IMR-90 (cell line): ENCODE measurements around the gene SPDEF. TPM values are rescaled to one million over a fixed set of nuclear protein-coding genes. Genes with fewer than 3 reads are reported as not detected.

Source experiments
- ATAC-seq: fragments of 200-7000 bp; cut with Tn5 transposase; 2 replicates; pipeline ENCODE4 v1.9.1; 2020; ENCODE audit warnings: low read depth, mild to moderate bottlenecking, moderate library complexity
- BruUV-seq: library from RNA; stranded (reverse); fragments of 400-500 nt; replicated peaks from 2 replicates; lab custom pipeline; 2021; lab: Mats Ljungman, UMichigan
- CTCF ChIA-PET: fragments of 300-600 bp; formaldehyde crosslinking; extraction: SDS; loops from one replicate; lab custom pipeline; 2021; ENCODE audit warnings: antibody characterized with exemption; lab: Yijun Ruan, JAX
- POLR2A ChIA-PET: fragments of 300-600 bp; sonication (Branson Sonifier 250); formaldehyde crosslinking; loops from one replicate; lab custom pipeline; 2022; ENCODE audit warnings: antibody characterized with exemption; ENCODE audit not compliant: unreplicated experiment; lab: Charles Lee
- DNase-seq: peaks from one replicate; pipeline ENCODE4 v3.0.0; 2013
- H2AFZ ChIP-seq: replicated peaks from 2 replicates; pipeline ENCODE3; 2013; ENCODE audit warnings: low read length, mild to moderate bottlenecking; ENCODE audit not compliant: poor library complexity
- H2AK5ac ChIP-seq: 2 replicates; pipeline ENCODE4 v1.6.1; 2013; ENCODE audit warnings: low read depth, low read length, inconsistent platforms
- H2AK9ac ChIP-seq: replicated peaks from 2 replicates; pipeline ENCODE3; 2013; ENCODE audit warnings: mild to moderate bottlenecking, low read depth, low read length, moderate library complexity; ENCODE audit not compliant: poor library complexity
- H2BK120ac ChIP-seq: 2 replicates; pipeline ENCODE4 v1.6.1; 2013; ENCODE audit warnings: low read depth, low read length, inconsistent platforms
- H2BK15ac ChIP-seq: 3 replicates; pipeline ENCODE4 v1.6.1; 2013; ENCODE audit warnings: low read depth, low read length, inconsistent platforms
- H2BK20ac ChIP-seq: 2 replicates; pipeline ENCODE4 v1.6.1; 2013; ENCODE audit warnings: low read depth, mild to moderate bottlenecking, inconsistent platforms, low read length, moderate library complexity
- H2BK5ac ChIP-seq: 2 replicates; pipeline ENCODE4 v1.6.1; 2013; ENCODE audit warnings: mild to moderate bottlenecking, low read depth, low read length, inconsistent platforms; ENCODE audit not compliant: poor library complexity, severe bottlenecking
- H3K14ac ChIP-seq: replicated peaks from 2 replicates; pipeline ENCODE4 v1.6.1; 2013; ENCODE audit warnings: low read depth, low read length, inconsistent platforms
- H3K18ac ChIP-seq: 2 replicates; pipeline ENCODE4 v1.6.1; 2013; ENCODE audit warnings: low read depth, low read length, control low read depth
- H3K23ac ChIP-seq: 2 replicates; pipeline ENCODE4 v1.6.1; 2013; ENCODE audit warnings: low read depth, low read length, inconsistent platforms
- H3K27ac ChIP-seq: 2 replicates; pipeline ENCODE4 v1.5.1; 2013; ENCODE audit warnings: mild to moderate bottlenecking, control low read depth, low read length; ENCODE audit not compliant: insufficient read depth
- H3K27me3 ChIP-seq: 2 replicates; pipeline ENCODE4 v1.6.1; 2013; ENCODE audit warnings: low read length; ENCODE audit not compliant: control insufficient read depth, insufficient read depth
- H3K36me3 ChIP-seq: 2 replicates; pipeline ENCODE4 v1.6.1; 2013; ENCODE audit warnings: low read length, mixed read lengths; ENCODE audit not compliant: control insufficient read depth, insufficient read depth
- H3K4ac ChIP-seq: 2 replicates; pipeline ENCODE4 v1.6.1; 2013; ENCODE audit warnings: low read depth, low read length, inconsistent platforms
- H3K4me1 ChIP-seq: 2 replicates; pipeline ENCODE4 v1.6.1; 2013; ENCODE audit warnings: low read length, mixed read lengths; ENCODE audit not compliant: control insufficient read depth, insufficient read depth
- H3K4me2 ChIP-seq: 2 replicates; pipeline ENCODE4 v1.6.1; 2013; ENCODE audit warnings: low read depth, mild to moderate bottlenecking, control low read depth, low read length, moderate library complexity
- H3K4me3 ChIP-seq: 2 replicates; pipeline ENCODE4 v1.5.1; 2013; ENCODE audit warnings: low read depth, mild to moderate bottlenecking, control low read depth, low read length, moderate library complexity; ENCODE audit not compliant: insufficient read depth
- H3K56ac ChIP-seq: 2 replicates; pipeline ENCODE4 v1.6.1; 2013; ENCODE audit warnings: low read length, inconsistent platforms; ENCODE audit not compliant: insufficient read depth; ENCODE audit errors: extremely low read depth
- H3K79me1 ChIP-seq, 2 experiments: 2 replicates each; pipeline ENCODE4 v1.6.1; 2013; ENCODE audit warnings: low read length in 2 of 2, inconsistent platforms in 1 of 2, low read depth in 1 of 2
- H3K9ac ChIP-seq: 2 replicates; pipeline ENCODE4 v1.6.1; 2013; ENCODE audit warnings: low read depth, low read length, control low read depth
- H3K9me1 ChIP-seq: 2 replicates; pipeline ENCODE4 v1.6.1; 2013; ENCODE audit warnings: low read length, inconsistent platforms; ENCODE audit not compliant: insufficient read depth
- H3K9me3 ChIP-seq: 2 replicates; pipeline ENCODE4 v1.6.1; 2013; ENCODE audit warnings: low read length; ENCODE audit not compliant: control insufficient read depth, insufficient read depth
- H4K20me1 ChIP-seq: 2 replicates; pipeline ENCODE4 v1.6.1; 2013; ENCODE audit warnings: low read length, inconsistent platforms; ENCODE audit not compliant: insufficient read depth
- H4K5ac ChIP-seq: 2 replicates; pipeline ENCODE4 v1.6.1; 2013; ENCODE audit warnings: mild to moderate bottlenecking, low read depth, low read length, control low read depth
- H4K8ac ChIP-seq, 2 experiments: 2 replicates each; pipeline ENCODE4 v1.6.1; 2013; ENCODE audit warnings: low read depth in 2 of 2, low read length in 2 of 2, control low read depth in 1 of 2, inconsistent platforms in 1 of 2
- H4K91ac ChIP-seq: 2 replicates; pipeline ENCODE4 v1.6.1; 2013; ENCODE audit warnings: low read depth, low read length, inconsistent platforms; ENCODE audit not compliant: insufficient read depth
- CEBPB ChIP-seq: IDR thresholded peaks from 2 replicates; pipeline ENCODE4 v1.6.1; 2012; ENCODE audit warnings: low read depth, low read length, improper control_type of control experiment
- NFE2L2 ChIP-seq: fragments of 150-350 bp; IDR thresholded peaks from 2 replicates; pipeline ENCODE4 v1.6.1; 2016; ENCODE audit warnings: low read depth, mild to moderate bottlenecking, low read length
- RFX5 ChIP-seq: IDR thresholded peaks from 2 replicates; pipeline ENCODE4 v1.8.0; 2012; ENCODE audit warnings: low read depth, mild to moderate bottlenecking, low read length, moderate library complexity
- WGBS, 2 experiments: methylation state at CpG; one replicate each; pipeline versions ENCODE4 v1.1.5 to v1.1.7; 2013; ENCODE audit warnings: missing lambda C conversion rate in 2 of 2; ENCODE audit not compliant: insufficient read length in 1 of 2; ENCODE audit errors: extremely low coverage in 2 of 2; 5-methylcytosine and 5-hydroxymethylcytosine counted together
- dilution Hi-C: fragments of 300-500 bp; cut with HindIII; formaldehyde crosslinking; loops from one replicate; pipeline ENCODE4 v1.14.3; 2018; ENCODE audit warnings: low sequenced_read_pairs; ENCODE audit not compliant: unreplicated experiment
- in situ Hi-C: fragments of 300-500 bp; cut with MboI; formaldehyde crosslinking; loops from 3 replicates; pipeline ENCODE4 v1.14.3; 2019; ENCODE audit warnings: low sequenced_read_pairs, inconsistent platforms, mixed read lengths
- intact Hi-C: fragments of 100-400 bp; cut with micrococcal nuclease; formaldehyde crosslinking; loops from 2 replicates; pipeline ENCODE4 v1.10.0; 2022
- polyA plus RNA-seq, 3 experiments: library from polyadenylated mRNA; depleted of rRNA; stranded (reverse); fragments of >200 nt; gene quantifications; 2 replicates each; pipeline ENCODE4 v1.2.3, GENCODE V29; 2012; ENCODE audit warnings: low replicate concordance in 1 of 3
- total RNA-seq: library from RNA; depleted of rRNA; stranded (reverse); fragments of >200 nt; gene quantifications from 2 replicates; pipeline ENCODE4 v1.2.3, GENCODE V29; 2012

Gene SPDEF
- total and polyA plus RNA-seq, 2 of the 4 experiments (the other 2 are of a cell fraction): 0.05 TPM; not detected in 1

- ChIA-PET POLR2A (no interaction called here), CTCF (no interaction called here)
- Histone ChIP-seq H3K4ac (no peak overlapping the region), H2BK5ac (no peak overlapping the region), H3K79me1 (no peaks in the 10 kb centered on the region), H3K56ac (no peak overlapping the region), H3K23ac (no peak overlapping the region), H3K14ac (no peak overlapping the region), H3K18ac (no peak overlapping the region), H4K8ac (no peak overlapping the region), H3K4me3 (no peak overlapping the region), H4K20me1 (no peaks in the 10 kb centered on the region), H2BK20ac (no peak overlapping the region), H3K9ac (no peak overlapping the region), H3K36me3 (no peaks in the 10 kb centered on the region), H3K27ac (no peak overlapping the region), H2AK9ac (no peak overlapping the region), H3K4me1 (no peaks in the 10 kb centered on the region), H3K9me3 (no peaks in the 10 kb centered on the region), H2BK120ac (no peak overlapping the region), H3K27me3 (no peaks in the 10 kb centered on the region; the same call in 1 of the 2 replicates), H2BK15ac (no peak overlapping the region), H4K5ac (no peak overlapping the region), H2AFZ (no peak overlapping the region), H3K9me1 (0 out of 2 replicates have a peak, but pooled peaks cover 6% of the 10 kb centered on the region), H2AK5ac (no peak overlapping the region), H4K91ac (no peak overlapping the region), H3K4me2 (no peak overlapping the region)
- dilution Hi-C loops (no loop called here), in situ Hi-C loops (no loop called here), intact Hi-C loops (no loop called here)
- ATAC-seq (no peak), DNase-seq (no peak)
- BruUV-seq: no TSS peak
- no CpG with 5 or more reads among the region's 6 CpGs for WGBS, 2 experiments
- TF ChIP-seq CEBPB (no peak), RFX5 (no peak), NFE2L2 (no peak)
Observed at GRCh38 chr6:34572585-34572984, 16.5 kb upstream of the SPDEF start.
